Transverse colon (tissue), 4 donors: Measurements from ENCODE around the gene MEX3A. TPM values are rescaled to one million over a fixed set of nuclear protein-coding genes. Genes with fewer than 3 reads are reported as not detected.
A peak's percentile ranks its signal among the peaks of the same experiment; 100 is the strongest.
"Not testable (repeated sequence)": the region's sequence is repeated elsewhere in the genome, so short reads cannot be mapped to it uniquely, and the experiment has no call there.

Source experiments
- DNase-seq: peaks from one replicate; pipeline ENCODE4 v3.0.0-alpha.2; 2019
- H3K27ac ChIP-seq, 4 donors: fragments of 200-600 bp; sonication (generic); 2 replicates each; pipeline ENCODE4 v1.5.1; 2016 to 2018; ENCODE audit warnings: inconsistent platforms in 4 of 4
- H3K27me3 ChIP-seq: fragments of 200-600 bp; sonication (generic); 2 replicates; pipeline ENCODE4 v1.5.1; 2017; ENCODE audit warnings: inconsistent platforms
- H3K36me3 ChIP-seq, 4 donors: fragments of 200-600 bp; sonication (generic); 2 replicates each; pipeline ENCODE4 v1.5.1; 2017 to 2019; ENCODE audit warnings: inconsistent platforms in 4 of 4
- H3K4me1 ChIP-seq, 4 donors: fragments of 200-600 bp; sonication (generic); 2 replicates each; pipeline ENCODE4 v1.5.1; 2017 to 2020; ENCODE audit warnings: inconsistent platforms in 4 of 4
- H3K4me3 ChIP-seq, 4 donors: fragments of 200-600 bp; sonication (generic); 1 replicate in 1 of 4; 2 replicates in 3 of 4; pipeline versions ENCODE4 v1.5.1 to v1.6.1; 2017 to 2019; ENCODE audit warnings: inconsistent platforms in 4 of 4
- H3K9me3 ChIP-seq, 2 donors: fragments of 200-600 bp; sonication (generic); 2 replicates each; pipeline ENCODE4 v1.5.1; 2017 to 2019; ENCODE audit warnings: inconsistent platforms in 2 of 2
- EP300 ChIP-seq: sonication (generic); formaldehyde crosslinking; IDR thresholded peaks from one replicate; pipeline ENCODE4 v1.6.1; 2017; ENCODE audit warnings: antibody characterized with exemption, low read depth
- POLR2A ChIP-seq: fragments of 450-650 bp; IDR thresholded peaks from one replicate; pipeline ENCODE4 v1.6.1; 2016; ENCODE audit warnings: antibody characterized with exemption, mild to moderate bottlenecking, moderate library complexity
- POLR2AphosphoS5 ChIP-seq, 3 donors: sonication (generic); formaldehyde crosslinking; IDR thresholded peaks; one replicate each; pipeline ENCODE4 v1.6.1; 2016; ENCODE audit warnings: antibody characterized with exemption in 3 of 3
- WGBS, 2 donors: methylation state at CpG; one replicate each; pipeline ENCODE4 v1.1.5; 2018; ENCODE audit warnings: low coverage in 1 of 2; 5-methylcytosine and 5-hydroxymethylcytosine counted together
- in situ Hi-C, 4 donors: fragments of 200-750 bp; cut with MboI; loops; one replicate each; pipeline versions ENCODE4 v1.15.0 to v1.15.1; 2017; ENCODE audit warnings: low sequenced_read_pairs in 3 of 4, low pct_ligation_motif_present in 1 of 4, low pct_unique_long_range_greater_than_20kb in 1 of 4
- intact Hi-C: fragments of 100-400 bp; cut with DNase I; formaldehyde crosslinking; loops from one replicate; pipeline ENCODE4 v1.15.1; 2023; ENCODE audit warnings: low total_unique reads
- total RNA-seq, 4 donors: library from RNA; depleted of rRNA; stranded (reverse); fragments of >200 nt; gene quantifications; one replicate each; pipeline ENCODE4 v1.1.0, GENCODE V29; 2016
- TF ChIP-seq, protein P1 (sequence below), 5 experiments: fragments of 200-600 bp in 3 of 5; fragments of 450-650 bp in 2 of 5; sonication (generic) in 3 of 5; IDR thresholded peaks; 1 replicate in 2 of 5; 2 replicates in 3 of 5; pipeline ENCODE4 v1.5.1; 2016 to 2017; ENCODE audit warnings: antibody characterized with exemption in 5 of 5, inconsistent platforms in 3 of 5, mild to moderate bottlenecking in 2 of 5, moderate library complexity in 1 of 5

The MEX3A gene
- total RNA-seq, 4 donors from 2014 or later: 0.14 to 0.60 (median 0.48) TPM; not detected in 1

DNA sequence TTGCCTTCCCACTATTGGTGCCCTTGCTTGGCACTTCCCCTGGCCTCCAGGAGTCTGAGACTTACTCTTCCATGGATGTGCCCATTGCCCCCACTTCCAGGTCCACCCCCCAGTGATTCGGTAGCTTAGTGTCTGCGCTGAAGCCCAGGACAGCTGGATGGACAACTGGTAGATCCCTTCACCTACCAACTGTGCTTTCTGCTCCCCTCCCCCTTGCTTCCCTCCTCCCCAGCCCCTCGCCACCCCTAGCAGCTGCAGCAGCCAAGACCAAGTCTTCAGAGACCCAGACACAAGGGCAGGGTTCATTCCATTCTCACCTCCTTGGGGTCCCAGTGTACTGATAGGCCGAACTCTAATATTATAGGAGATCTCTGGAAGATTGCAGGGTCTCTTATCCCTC lies 39.2 kb upstream of the MEX3A start:
- intact Hi-C loops: no loop called here
- no peaks in the 10 kb centered on the region for H3K27me3 ChIP-seq
- no peaks in the 10 kb centered on the region for H3K36me3 ChIP-seq
- DNase-seq: no peak
- TF ChIP-seq POLR2A (no peak), EP300 (no peak), POLR2AphosphoS5 (IDR thresholded peaks at IDR 0.05) (no peak)
- TF ChIP-seq, protein P1, sequence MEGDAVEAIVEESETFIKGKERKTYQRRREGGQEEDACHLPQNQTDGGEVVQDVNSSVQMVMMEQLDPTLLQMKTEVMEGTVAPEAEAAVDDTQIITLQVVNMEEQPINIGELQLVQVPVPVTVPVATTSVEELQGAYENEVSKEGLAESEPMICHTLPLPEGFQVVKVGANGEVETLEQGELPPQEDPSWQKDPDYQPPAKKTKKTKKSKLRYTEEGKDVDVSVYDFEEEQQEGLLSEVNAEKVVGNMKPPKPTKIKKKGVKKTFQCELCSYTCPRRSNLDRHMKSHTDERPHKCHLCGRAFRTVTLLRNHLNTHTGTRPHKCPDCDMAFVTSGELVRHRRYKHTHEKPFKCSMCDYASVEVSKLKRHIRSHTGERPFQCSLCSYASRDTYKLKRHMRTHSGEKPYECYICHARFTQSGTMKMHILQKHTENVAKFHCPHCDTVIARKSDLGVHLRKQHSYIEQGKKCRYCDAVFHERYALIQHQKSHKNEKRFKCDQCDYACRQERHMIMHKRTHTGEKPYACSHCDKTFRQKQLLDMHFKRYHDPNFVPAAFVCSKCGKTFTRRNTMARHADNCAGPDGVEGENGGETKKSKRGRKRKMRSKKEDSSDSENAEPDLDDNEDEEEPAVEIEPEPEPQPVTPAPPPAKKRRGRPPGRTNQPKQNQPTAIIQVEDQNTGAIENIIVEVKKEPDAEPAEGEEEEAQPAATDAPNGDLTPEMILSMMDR (IDR thresholded peaks at IDR 0.05): no peak
- in situ Hi-C loops: no loop called here
- H3K9me3 ChIP-seq: no peaks in the 10 kb centered on the region
- 62% methylated on average over 4 of the region's 4 CpGs; no CpG with 5 or more reads in 1 of the 2 donors for WGBS, 2 donors
- H3K27ac ChIP-seq: peak overlapping the region; percentile 96 to 100 (median 98)
- peak overlapping the region in 1 of 4 donors; percentile 37 for H3K4me3 ChIP-seq
- peaks cover 70 to 100% (median 98%) of the 10 kb centered on the region in 4 donors for H3K4me1 ChIP-seq

- H3K9me3 ChIP-seq, intact Hi-C loops, DNase-seq, in situ Hi-C loops, H3K36me3 ChIP-seq, H3K27me3 ChIP-seq: not testable (repeated sequence)
- Histone ChIP-seq H3K4me1 (peaks cover 66 to 97% (median 94%) of the 10 kb centered on the region in 4 donors), H3K4me3 (peak overlapping the region in 1 of 4 donors; percentile 37), H3K27ac (peak overlapping the region; percentile 96 to 100 (median 98))
- 32 to 40% methylated on average over 2 to 4 of the region's 4 CpGs for WGBS, 2 donors
Observed at GRCh38 chr1:156121005-156121404, 38.7 kb upstream of the MEX3A start.

DNA sequence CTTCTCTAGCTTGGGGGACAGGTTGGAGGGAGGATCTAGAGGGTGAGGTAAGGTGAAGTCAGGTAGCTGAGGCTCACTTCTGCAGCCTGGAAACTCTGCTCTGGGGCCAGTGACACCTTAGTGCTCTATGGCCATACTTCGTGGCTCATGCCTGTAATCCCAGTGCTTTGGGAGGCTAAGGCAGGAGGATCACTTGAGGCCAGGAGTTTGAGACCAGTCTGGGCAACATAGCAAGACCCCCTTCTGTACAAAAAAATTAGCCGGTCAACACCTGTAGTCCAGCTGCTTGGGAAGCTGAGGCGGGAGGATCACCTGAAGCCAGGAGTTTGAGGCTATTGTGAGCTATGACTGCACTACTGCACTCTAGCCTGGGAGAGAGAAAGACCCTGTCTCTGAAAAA lies 38.1 kb upstream of the MEX3A start:
- no peak for DNase-seq

GRCh38 chr1:156119503-156120209 lies 37.4 kb upstream of the MEX3A start:
- H3K27ac ChIP-seq: peak overlapping the region; percentile 96 to 100 (median 98)
- DNase-seq: peak; percentile 69
- peak overlapping the region in 2 of 4 donors; percentile 76 to 99 for H3K4me3 ChIP-seq
- peaks cover 52 to 84% (median 81%) of the 10 kb centered on the region in 4 donors for H3K4me1 ChIP-seq
- no peaks in the 10 kb centered on the region for H3K27me3 ChIP-seq
- H3K36me3 ChIP-seq: no peaks in the 10 kb centered on the region
- in situ Hi-C loops: no loop called here
- TF ChIP-seq POLR2AphosphoS5 (IDR thresholded peaks at IDR 0.05): peak; percentile 57 to 66 (median 65)
- TF ChIP-seq, protein P1 (IDR thresholded peaks at IDR 0.05): no peak
- TF ChIP-seq POLR2A: peak; percentile 6
- no peak for TF ChIP-seq EP300
- intact Hi-C loops: no loop called here
- H3K9me3 ChIP-seq: no peaks in the 10 kb centered on the region
- WGBS, 2 donors: 43% methylated on average over 3 of the region's 3 CpGs; no CpG with 5 or more reads in 1 of the 2 donors

More for the DNA sequence above, 38.1 kb upstream of the MEX3A start:
- Histone ChIP-seq H3K36me3 (no peaks in the 10 kb centered on the region), H3K4me1 (peaks cover 59 to 90% (median 87%) of the 10 kb centered on the region in 4 donors), H3K27ac (peak overlapping the region; percentile 96 to 100 (median 98)), H3K9me3 (no peaks in the 10 kb centered on the region), H3K27me3 (no peaks in the 10 kb centered on the region), H3K4me3 (peak overlapping the region in 2 of 4 donors; percentile 76 to 99)
- in situ Hi-C loops (no loop called here), intact Hi-C loops (no loop called here)
- TF ChIP-seq POLR2AphosphoS5 (IDR thresholded peaks at IDR 0.05) (no peak), POLR2A (no peak), EP300 (no peak)
- TF ChIP-seq, protein P1 (IDR thresholded peaks at IDR 0.05): no peak
- 86 to 92% methylated on average over 2 to 3 of the region's 3 CpGs for WGBS, 2 donors
